ENCODE results near the gene TREH. TPM values are rescaled to one million over a fixed set of nuclear protein-coding genes. Genes with fewer than 3 reads are reported as not detected.

Gene TREH
- total RNA-seq, 2 experiments from 2014 or later = not detected

DNA sequence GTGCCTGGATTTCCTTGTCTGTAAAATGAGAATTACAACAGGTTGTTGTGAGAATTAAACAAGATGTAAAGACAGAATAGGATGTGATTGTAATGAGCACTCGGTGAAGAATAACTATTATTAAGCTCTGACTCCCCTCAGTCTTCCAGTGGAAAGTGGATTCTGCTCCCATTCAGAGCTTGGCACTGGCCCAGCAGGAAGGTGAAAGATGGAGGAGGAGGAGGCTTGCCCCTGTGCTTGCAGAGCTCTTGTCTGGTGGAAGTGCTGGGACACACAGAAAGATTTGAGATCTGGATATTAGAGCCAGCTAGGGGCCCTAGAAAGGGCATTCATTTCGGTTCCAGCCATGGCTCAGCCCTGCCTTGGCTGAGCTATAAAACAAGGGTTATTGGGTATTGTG is 43.8 kb downstream of the TREH start:
- CTCF ChIA-PET (ENCODE audit: unreplicated experiment) = no interaction called here

DNA sequence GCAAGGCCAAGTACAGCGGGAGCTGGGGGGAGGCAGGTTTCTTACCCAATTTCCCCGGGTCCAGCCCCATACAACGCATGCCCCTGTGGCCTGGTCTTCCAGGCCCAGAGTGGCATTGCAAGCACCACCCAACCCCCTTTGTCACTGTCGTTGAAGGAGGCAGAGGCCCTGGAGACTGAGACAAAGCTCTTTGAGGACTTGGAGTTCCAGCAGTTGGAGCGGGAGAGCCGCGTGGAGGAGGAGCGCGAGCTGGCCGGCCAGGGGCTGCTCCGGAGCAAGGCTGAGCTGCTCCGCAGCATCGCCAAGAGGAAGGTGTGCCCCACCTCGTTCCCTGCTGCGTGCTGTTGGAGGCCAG is 44.2 kb downstream of the TREH start:
- H3K4me3 ChIP-seq (ENCODE audit: low read depth, low read length, poor library complexity, severe bottlenecking) = no peak overlapping the region
- intact Hi-C loops (cut with micrococcal nuclease; ENCODE audit: unreplicated experiment) = no loop called here
- no peaks in the 10 kb centered on the region for H3K36me3 ChIP-seq (ENCODE audit: insufficient read depth, low read length)
- no peak for DNase-seq (ENCODE audit: low spot score)
- no TSS peak for BruUV-seq (replicated peaks)
- H3K4me2 ChIP-seq (ENCODE audit: low read length) = no peak overlapping the region
- no peaks in the 10 kb centered on the region for H3K4me1 ChIP-seq (ENCODE audit: insufficient read depth, low read length, poor library complexity, severe bottlenecking)
- H2AFZ ChIP-seq (ENCODE audit: low read length) = no peak overlapping the region
- POLR2A ChIA-PET = interaction anchor here (0.9 kb wide), 1 partner anchor 11 kb away, joined by 6 read pairs; no protein-coding TSS in a partner anchor
- TF ChIP-seq EZH2phosphoT487 (IDR thresholded peaks at IDR 0.05; ENCODE audit: borderline replicate concordance, low read depth, low read length) = no peak
- TF ChIP-seq, protein P1, sequence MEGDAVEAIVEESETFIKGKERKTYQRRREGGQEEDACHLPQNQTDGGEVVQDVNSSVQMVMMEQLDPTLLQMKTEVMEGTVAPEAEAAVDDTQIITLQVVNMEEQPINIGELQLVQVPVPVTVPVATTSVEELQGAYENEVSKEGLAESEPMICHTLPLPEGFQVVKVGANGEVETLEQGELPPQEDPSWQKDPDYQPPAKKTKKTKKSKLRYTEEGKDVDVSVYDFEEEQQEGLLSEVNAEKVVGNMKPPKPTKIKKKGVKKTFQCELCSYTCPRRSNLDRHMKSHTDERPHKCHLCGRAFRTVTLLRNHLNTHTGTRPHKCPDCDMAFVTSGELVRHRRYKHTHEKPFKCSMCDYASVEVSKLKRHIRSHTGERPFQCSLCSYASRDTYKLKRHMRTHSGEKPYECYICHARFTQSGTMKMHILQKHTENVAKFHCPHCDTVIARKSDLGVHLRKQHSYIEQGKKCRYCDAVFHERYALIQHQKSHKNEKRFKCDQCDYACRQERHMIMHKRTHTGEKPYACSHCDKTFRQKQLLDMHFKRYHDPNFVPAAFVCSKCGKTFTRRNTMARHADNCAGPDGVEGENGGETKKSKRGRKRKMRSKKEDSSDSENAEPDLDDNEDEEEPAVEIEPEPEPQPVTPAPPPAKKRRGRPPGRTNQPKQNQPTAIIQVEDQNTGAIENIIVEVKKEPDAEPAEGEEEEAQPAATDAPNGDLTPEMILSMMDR (conservative IDR thresholded peaks at IDR 0.05; ENCODE audit: low read length) = no peak
- H4K20me1 ChIP-seq (ENCODE audit: insufficient read depth, low read length) = no peaks in the 10 kb centered on the region
- no peak overlapping the region for H3K27ac ChIP-seq (ENCODE audit: low read depth, low read length, poor library complexity, severe bottlenecking)
- H3K9me3 ChIP-seq (ENCODE audit: low read length) = no peaks in the 10 kb centered on the region
- no peaks in the 10 kb centered on the region for H3K9me2 ChIP-seq (ENCODE audit: insufficient read depth, low read length)
- H3K79me2 ChIP-seq (ENCODE audit: insufficient read depth, low read depth, low read length) = no peaks in the 10 kb centered on the region
- CTCF ChIA-PET (ENCODE audit: unreplicated experiment) = no interaction called here

More for the DNA sequence above, 43.8 kb downstream of the TREH start:
- intact Hi-C loops (cut with micrococcal nuclease; ENCODE audit: unreplicated experiment) = no loop called here
- Histone ChIP-seq H3K27ac (ENCODE audit: low read depth, low read length, poor library complexity, severe bottlenecking) (no peak overlapping the region), H3K36me3 (ENCODE audit: insufficient read depth, low read length) (no peaks in the 10 kb centered on the region), H2AFZ (ENCODE audit: low read length) (no peak overlapping the region), H3K4me2 (ENCODE audit: low read length) (no peak overlapping the region), H3K79me2 (ENCODE audit: insufficient read depth, low read depth, low read length) (no peaks in the 10 kb centered on the region), H3K4me1 (ENCODE audit: insufficient read depth, low read length, poor library complexity, severe bottlenecking) (no peaks in the 10 kb centered on the region), H3K9me2 (ENCODE audit: insufficient read depth, low read length) (no peaks in the 10 kb centered on the region), H4K20me1 (ENCODE audit: insufficient read depth, low read length) (no peaks in the 10 kb centered on the region), H3K4me3 (ENCODE audit: low read depth, low read length, poor library complexity, severe bottlenecking) (no peak overlapping the region), H3K9me3 (ENCODE audit: low read length) (no peaks in the 10 kb centered on the region)
- TF ChIP-seq, protein P1 (conservative IDR thresholded peaks at IDR 0.05; ENCODE audit: low read length) = no peak
- POLR2A ChIA-PET = interaction anchor here (0.6 to 0.9 kb wide), 3 partner anchors 11 to 226 kb away, joined by 3 to 6 read pairs (median 3); no protein-coding TSS in a partner anchor
- BruUV-seq (replicated peaks) = no TSS peak
- no peak for DNase-seq (ENCODE audit: low spot score)

DNA sequence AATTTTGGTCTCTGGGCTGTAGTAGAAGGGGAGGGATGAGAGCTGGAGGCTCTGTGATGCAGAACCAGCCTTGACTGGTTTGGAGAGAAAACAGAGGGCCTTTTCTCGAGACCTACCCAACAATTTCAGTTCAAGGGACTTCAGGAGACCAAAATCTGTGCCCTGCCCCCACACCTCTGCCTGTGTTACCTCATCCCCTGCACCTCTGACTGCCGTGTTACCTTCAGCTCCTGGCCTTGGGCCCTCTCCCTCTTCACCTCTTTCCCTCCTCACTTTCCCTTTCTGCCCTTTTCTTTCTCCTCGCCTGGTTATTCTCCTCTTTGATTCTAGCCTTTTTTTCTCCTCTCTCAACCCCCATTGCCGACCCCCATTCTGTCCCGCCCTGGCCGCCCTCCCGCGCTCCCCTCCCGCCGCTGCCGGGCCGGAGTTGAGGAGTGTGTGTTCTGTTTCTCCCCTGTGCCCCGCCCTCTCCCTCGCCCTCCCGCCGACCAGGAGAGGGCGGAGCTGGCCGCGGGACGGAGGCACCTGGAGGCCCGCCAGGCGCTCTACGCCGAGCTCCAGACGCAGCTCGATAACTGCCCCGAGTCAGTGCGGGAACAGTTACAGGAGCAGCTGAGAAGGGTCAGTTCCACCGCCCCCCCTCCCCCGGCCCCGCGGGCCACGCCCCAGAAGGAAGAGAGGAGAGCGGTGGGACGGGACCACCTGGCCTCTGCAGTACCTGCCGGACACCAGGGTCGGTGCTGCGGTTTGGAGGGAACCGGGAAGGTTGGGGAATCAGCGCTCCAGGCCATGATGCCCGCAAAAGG is 44.8 kb downstream of the TREH start:
- Histone ChIP-seq H3K9me3 (ENCODE audit: low read length) (no peaks in the 10 kb centered on the region), H3K4me3 (ENCODE audit: low read depth, low read length, poor library complexity, severe bottlenecking) (no peak overlapping the region), H2AFZ (ENCODE audit: low read length) (no peak overlapping the region), H3K4me1 (ENCODE audit: insufficient read depth, low read length, poor library complexity, severe bottlenecking) (no peaks in the 10 kb centered on the region), H3K36me3 (ENCODE audit: insufficient read depth, low read length) (no peaks in the 10 kb centered on the region), H3K4me2 (ENCODE audit: low read length) (no peak overlapping the region), H4K20me1 (ENCODE audit: insufficient read depth, low read length) (no peaks in the 10 kb centered on the region), H3K27ac (ENCODE audit: low read depth, low read length, poor library complexity, severe bottlenecking) (no peak overlapping the region), H3K79me2 (ENCODE audit: insufficient read depth, low read depth, low read length) (no peaks in the 10 kb centered on the region), H3K9me2 (ENCODE audit: insufficient read depth, low read length) (no peaks in the 10 kb centered on the region)
- TF ChIP-seq EZH2phosphoT487 (IDR thresholded peaks at IDR 0.05; ENCODE audit: borderline replicate concordance, low read depth, low read length) = no peak
- TF ChIP-seq, protein P1 (conservative IDR thresholded peaks at IDR 0.05; ENCODE audit: low read length) = no peak
- intact Hi-C loops (cut with micrococcal nuclease; ENCODE audit: unreplicated experiment) = no loop called here
- DNase-seq (ENCODE audit: low spot score) = no peak
- ChIA-PET POLR2A (interaction anchor here (1.0 kb wide), 1 partner anchor 12 kb away, joined by 3 read pairs; no protein-coding TSS in a partner anchor), CTCF (ENCODE audit: unreplicated experiment) (no interaction called here)
- no TSS peak for BruUV-seq (replicated peaks)
